Neural progenitor cell (in vitro differentiated cells): ENCODE data around the gene LRRC56. TPM values are rescaled to one million over a fixed set of nuclear protein-coding genes. Genes with fewer than 3 reads are reported as not detected.

Source experiments
- DNase-seq: peaks from one replicate; pipeline ENCODE4 v3.0.0-alpha.2; 2016; ENCODE audit warnings: low spot score
- H2AFZ ChIP-seq: fragments of 200-600 bp; sonication (generic); replicated peaks from 2 replicates; pipeline ENCODE4 v1.6.1; 2016; ENCODE audit warnings: antibody characterized with exemption
- H3F3A ChIP-seq: fragments of 200-600 bp; sonication (generic); 2 replicates; pipeline ENCODE4 v1.6.1; 2016; ENCODE audit warnings: antibody characterized with exemption, low read depth
- H3K27ac ChIP-seq: fragments of 200-600 bp; sonication (generic); 2 replicates; pipeline ENCODE4 v1.5.1; 2016; ENCODE audit warnings: mild to moderate bottlenecking
- H3K27me3 ChIP-seq: fragments of 200-600 bp; sonication (generic); 2 replicates; pipeline ENCODE4 v1.6.1; 2016; ENCODE audit warnings: mild to moderate bottlenecking, moderate library complexity
- H3K36me3 ChIP-seq: fragments of 200-600 bp; sonication (generic); 2 replicates; pipeline ENCODE4 v1.5.1; 2016
- H3K4me1 ChIP-seq: fragments of 200-600 bp; sonication (generic); 2 replicates; pipeline ENCODE4 v1.6.1; 2016; ENCODE audit warnings: mixed run types
- H3K4me2 ChIP-seq: fragments of 200-600 bp; sonication (generic); 2 replicates; pipeline ENCODE4 v1.6.1; 2016
- H3K4me3 ChIP-seq: fragments of 200-600 bp; sonication (generic); 2 replicates; pipeline ENCODE4 v1.5.1; 2016
- H3K79me2 ChIP-seq: fragments of 200-600 bp; sonication (generic); 2 replicates; pipeline ENCODE4 v1.6.1; 2016; ENCODE audit warnings: low read depth
- H3K9ac ChIP-seq: fragments of 200-600 bp; sonication (generic); 2 replicates; pipeline ENCODE4 v1.6.1; 2016
- H3K9me3 ChIP-seq: fragments of 200-600 bp; sonication (generic); 2 replicates; pipeline ENCODE4 v1.5.1; 2016; ENCODE audit warnings: low read depth
- H4K20me1 ChIP-seq: fragments of 200-600 bp; sonication (generic); 2 replicates; pipeline ENCODE4 v1.6.1; 2016; ENCODE audit warnings: low read depth
- H3K27ac Mint-ChIP-seq: 3 replicates; pipeline ENCODE4 v1.8.0; 2021; ENCODE audit warnings: mixed read lengths
- H3K27me3 Mint-ChIP-seq: 2 replicates; pipeline ENCODE4 v1.8.0; 2022; ENCODE audit warnings: low read depth, mild to moderate bottlenecking, inconsistent platforms, moderate library complexity, mixed read lengths; ENCODE audit not compliant: insufficient read depth
- H3K36me3 Mint-ChIP-seq: 3 replicates; pipeline ENCODE4 v1.8.0; 2021; ENCODE audit warnings: mixed read lengths
- H3K4me1 Mint-ChIP-seq: 3 replicates; pipeline ENCODE4 v1.8.0; 2021; ENCODE audit warnings: mixed read lengths
- H3K4me3 Mint-ChIP-seq: 3 replicates; pipeline ENCODE4 v1.8.0; 2021; ENCODE audit warnings: mild to moderate bottlenecking, moderate library complexity, mixed read lengths
- H3K9me3 Mint-ChIP-seq: 3 replicates; pipeline ENCODE4 v1.8.0; 2020; ENCODE audit warnings: mixed read lengths
- EZH2 ChIP-seq: fragments of 200-600 bp; sonication (generic); IDR thresholded peaks from 2 replicates; pipeline ENCODE4 v1.6.1; 2017; ENCODE audit warnings: antibody characterized with exemption, mild to moderate bottlenecking, moderate library complexity
- EZH2phosphoT487 ChIP-seq: fragments of 200-600 bp; sonication (generic); IDR thresholded peaks from 2 replicates; pipeline ENCODE4 v1.6.1; 2017; ENCODE audit warnings: antibody characterized with exemption
- total RNA-seq: library from RNA; depleted of rRNA; stranded (reverse); fragments of >200 nt; gene quantifications from 2 replicates; pipeline ENCODE4 v1.2.3, GENCODE V29; 2015; ENCODE audit warnings: low replicate concordance
- TF ChIP-seq, protein P1 (sequence below): fragments of 200-600 bp; sonication (generic); IDR thresholded peaks from 2 replicates; pipeline ENCODE4 v1.5.1; 2017; ENCODE audit warnings: antibody characterized with exemption, mild to moderate bottlenecking

Gene LRRC56
- total RNA-seq, 1 donor from 2014 or later, result 0.45 TPM

DNA sequence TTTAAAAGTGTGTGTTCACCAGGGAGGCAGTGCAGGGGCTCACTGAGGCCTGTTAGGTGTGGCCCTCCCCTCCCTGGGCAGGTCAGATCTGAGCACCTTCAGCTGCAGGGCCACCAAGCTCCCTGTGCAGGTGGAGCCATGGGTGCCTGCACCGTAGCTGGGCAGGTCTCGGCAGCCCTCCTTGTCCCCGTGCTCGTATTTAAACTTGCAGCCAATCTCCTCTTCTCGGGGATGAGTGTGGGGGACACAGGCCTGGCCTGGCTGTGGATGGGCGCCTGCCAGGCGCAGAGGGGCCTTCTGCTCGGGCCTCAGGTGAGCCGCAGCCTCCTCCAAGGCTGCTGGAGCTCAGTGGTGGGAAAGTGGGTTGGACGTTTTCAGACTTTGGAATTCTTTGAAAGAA lies 58.1 kb downstream of the LRRC56 start:
- Histone ChIP-seq H3K4me3 (no peak overlapping the region), H3K27me3 (no peaks in the 10 kb centered on the region), H4K20me1 (peaks cover 29% of the 10 kb centered on the region), H3K9ac (no peak overlapping the region), H3K27ac (no peak overlapping the region), H3K4me1 (no peaks in the 10 kb centered on the region), H3K36me3 (no peaks in the 10 kb centered on the region), H3K4me2 (no peak overlapping the region), H3F3A (no peaks in the 10 kb centered on the region), H3K9me3 (no peaks in the 10 kb centered on the region), H3K79me2 (no peaks in the 10 kb centered on the region), H2AFZ (no peak overlapping the region)
- Mint-ChIP-seq H3K4me1 (no peaks in the 10 kb centered on the region), H3K4me3 (no peak overlapping the region), H3K36me3 (peaks cover 28% of the 10 kb centered on the region), H3K27ac (no peak overlapping the region), H3K27me3 (peaks cover 5% of the 10 kb centered on the region), H3K9me3 (no peaks in the 10 kb centered on the region)
- no peak for DNase-seq
- TF ChIP-seq EZH2phosphoT487 (no peak), EZH2 (no peak)
- TF ChIP-seq, protein P1, sequence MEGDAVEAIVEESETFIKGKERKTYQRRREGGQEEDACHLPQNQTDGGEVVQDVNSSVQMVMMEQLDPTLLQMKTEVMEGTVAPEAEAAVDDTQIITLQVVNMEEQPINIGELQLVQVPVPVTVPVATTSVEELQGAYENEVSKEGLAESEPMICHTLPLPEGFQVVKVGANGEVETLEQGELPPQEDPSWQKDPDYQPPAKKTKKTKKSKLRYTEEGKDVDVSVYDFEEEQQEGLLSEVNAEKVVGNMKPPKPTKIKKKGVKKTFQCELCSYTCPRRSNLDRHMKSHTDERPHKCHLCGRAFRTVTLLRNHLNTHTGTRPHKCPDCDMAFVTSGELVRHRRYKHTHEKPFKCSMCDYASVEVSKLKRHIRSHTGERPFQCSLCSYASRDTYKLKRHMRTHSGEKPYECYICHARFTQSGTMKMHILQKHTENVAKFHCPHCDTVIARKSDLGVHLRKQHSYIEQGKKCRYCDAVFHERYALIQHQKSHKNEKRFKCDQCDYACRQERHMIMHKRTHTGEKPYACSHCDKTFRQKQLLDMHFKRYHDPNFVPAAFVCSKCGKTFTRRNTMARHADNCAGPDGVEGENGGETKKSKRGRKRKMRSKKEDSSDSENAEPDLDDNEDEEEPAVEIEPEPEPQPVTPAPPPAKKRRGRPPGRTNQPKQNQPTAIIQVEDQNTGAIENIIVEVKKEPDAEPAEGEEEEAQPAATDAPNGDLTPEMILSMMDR, result no peak

DNA sequence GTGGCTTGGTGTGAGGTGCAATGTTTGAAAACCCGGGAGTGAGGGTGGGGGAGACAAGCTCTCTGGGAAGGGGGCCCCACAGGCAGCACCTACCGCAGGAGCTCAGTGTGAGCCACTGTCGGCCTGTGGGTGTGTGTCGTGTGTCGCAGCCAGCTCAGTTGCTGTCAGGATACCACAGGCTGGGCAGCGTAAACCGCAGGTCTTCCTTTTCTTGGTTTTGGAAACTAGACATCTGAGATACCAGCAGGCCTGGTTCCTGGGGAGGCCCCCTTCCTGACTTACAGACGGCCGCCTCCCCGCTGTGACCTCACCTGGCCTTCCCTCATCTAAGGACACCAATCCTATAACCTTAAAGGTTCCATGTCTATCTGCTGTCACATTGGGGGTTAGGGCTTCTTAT lies 59.0 kb downstream of the LRRC56 start:
- H3K4me3 ChIP-seq, result no peak overlapping the region
- DNase-seq, result no peak
- Mint-ChIP-seq H3K4me1 (no peaks in the 10 kb centered on the region), H3K4me3 (no peak overlapping the region), H3K9me3 (no peaks in the 10 kb centered on the region), H3K27ac (no peak overlapping the region), H3K36me3 (peaks cover 29% of the 10 kb centered on the region), H3K27me3 (peaks cover 2% of the 10 kb centered on the region)
- peaks cover 23% of the 10 kb centered on the region for H4K20me1 ChIP-seq
- H3K79me2 ChIP-seq, result no peaks in the 10 kb centered on the region
- H3K9ac ChIP-seq, result no peak overlapping the region
- no peak overlapping the region for H3K27ac ChIP-seq
- H3F3A ChIP-seq, result no peaks in the 10 kb centered on the region
- no peak overlapping the region for H2AFZ ChIP-seq
- H3K4me1 ChIP-seq, result no peaks in the 10 kb centered on the region
- no peaks in the 10 kb centered on the region for H3K9me3 ChIP-seq
- TF ChIP-seq EZH2phosphoT487, result no peak
- TF ChIP-seq, protein P1, result no peak
- no peak for TF ChIP-seq EZH2
- H3K27me3 ChIP-seq, result no peaks in the 10 kb centered on the region
- H3K4me2 ChIP-seq, result no peak overlapping the region
- H3K36me3 ChIP-seq, result no peaks in the 10 kb centered on the region

DNA sequence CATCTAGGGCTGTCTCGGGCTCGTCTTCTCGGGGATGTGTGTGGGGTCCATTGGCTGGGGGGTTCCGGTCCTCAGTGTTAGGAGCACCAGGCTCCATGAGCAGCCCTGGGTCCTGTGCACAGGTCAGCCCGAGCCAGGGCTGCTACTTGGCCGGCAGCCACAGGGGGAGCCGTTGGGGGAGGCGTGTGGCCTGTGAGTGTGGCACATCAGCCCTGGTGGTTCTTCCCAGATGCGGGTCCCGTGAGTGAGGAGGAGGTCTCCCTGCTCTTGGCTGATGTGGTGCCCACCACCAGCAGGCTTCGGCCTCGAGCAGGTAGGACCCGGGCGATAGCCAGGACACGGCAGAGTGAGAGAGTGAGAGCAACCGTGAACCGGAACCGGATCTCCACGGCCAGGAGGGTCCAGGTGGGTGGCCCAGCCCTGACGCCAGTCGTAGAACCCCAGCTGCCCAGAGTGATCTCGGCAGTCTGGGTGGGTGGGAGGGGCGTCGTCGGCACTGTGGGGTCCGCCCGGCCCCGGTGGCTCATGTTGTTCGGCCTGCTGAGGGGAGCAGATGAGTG lies 59.9 kb downstream of the LRRC56 start:
- Histone ChIP-seq H3K9ac (no peak overlapping the region), H3K27ac (no peak overlapping the region), H4K20me1 (peaks cover 19% of the 10 kb centered on the region), H3K9me3 (no peaks in the 10 kb centered on the region), H2AFZ (no peak overlapping the region), H3K4me3 (no peak overlapping the region), H3K4me1 (no peaks in the 10 kb centered on the region), H3F3A (no peaks in the 10 kb centered on the region), H3K27me3 (no peaks in the 10 kb centered on the region), H3K79me2 (no peaks in the 10 kb centered on the region), H3K36me3 (no peaks in the 10 kb centered on the region), H3K4me2 (no peak overlapping the region)
- H3K4me1 Mint-ChIP-seq, result no peaks in the 10 kb centered on the region
- H3K9me3 Mint-ChIP-seq, result no peaks in the 10 kb centered on the region
- DNase-seq, result peak; percentile 43
- H3K4me3 Mint-ChIP-seq, result no peak overlapping the region
- TF ChIP-seq, protein P1, result peak; percentile 44
- TF ChIP-seq EZH2phosphoT487 (no peak), EZH2 (no peak)
- H3K36me3 Mint-ChIP-seq, result peaks cover 34% of the 10 kb centered on the region
- H3K27ac Mint-ChIP-seq, result no peak overlapping the region
- peaks cover 2% of the 10 kb centered on the region for H3K27me3 Mint-ChIP-seq
